ENCODE results near the gene PTGES2.
"Not testable (repeated sequence)": the region's sequence is repeated elsewhere in the genome, so short reads cannot be mapped to it uniquely, and the experiment has no call there.

Gene PTGES2

DNA sequence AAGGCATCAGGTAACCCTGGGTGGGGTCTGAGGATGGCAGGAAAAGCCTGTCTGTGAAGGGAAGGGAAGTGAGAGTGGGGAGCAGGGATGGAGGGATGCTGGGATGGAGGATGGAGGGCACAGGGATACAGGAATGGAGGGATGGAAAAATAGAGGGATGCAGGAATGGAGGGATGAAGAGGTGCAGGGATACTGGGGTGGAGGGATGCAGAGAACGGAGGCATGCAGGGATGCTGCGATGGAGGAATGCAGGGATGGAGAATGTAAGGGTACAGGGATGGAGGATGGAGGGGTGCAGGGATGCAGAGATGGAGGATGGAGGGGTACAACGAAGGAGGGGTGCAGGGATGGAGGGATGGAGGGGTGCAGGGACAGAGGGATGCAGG, 9.1 kb downstream of the PTGES2 start:
- DNase-seq: no peak

DNA sequence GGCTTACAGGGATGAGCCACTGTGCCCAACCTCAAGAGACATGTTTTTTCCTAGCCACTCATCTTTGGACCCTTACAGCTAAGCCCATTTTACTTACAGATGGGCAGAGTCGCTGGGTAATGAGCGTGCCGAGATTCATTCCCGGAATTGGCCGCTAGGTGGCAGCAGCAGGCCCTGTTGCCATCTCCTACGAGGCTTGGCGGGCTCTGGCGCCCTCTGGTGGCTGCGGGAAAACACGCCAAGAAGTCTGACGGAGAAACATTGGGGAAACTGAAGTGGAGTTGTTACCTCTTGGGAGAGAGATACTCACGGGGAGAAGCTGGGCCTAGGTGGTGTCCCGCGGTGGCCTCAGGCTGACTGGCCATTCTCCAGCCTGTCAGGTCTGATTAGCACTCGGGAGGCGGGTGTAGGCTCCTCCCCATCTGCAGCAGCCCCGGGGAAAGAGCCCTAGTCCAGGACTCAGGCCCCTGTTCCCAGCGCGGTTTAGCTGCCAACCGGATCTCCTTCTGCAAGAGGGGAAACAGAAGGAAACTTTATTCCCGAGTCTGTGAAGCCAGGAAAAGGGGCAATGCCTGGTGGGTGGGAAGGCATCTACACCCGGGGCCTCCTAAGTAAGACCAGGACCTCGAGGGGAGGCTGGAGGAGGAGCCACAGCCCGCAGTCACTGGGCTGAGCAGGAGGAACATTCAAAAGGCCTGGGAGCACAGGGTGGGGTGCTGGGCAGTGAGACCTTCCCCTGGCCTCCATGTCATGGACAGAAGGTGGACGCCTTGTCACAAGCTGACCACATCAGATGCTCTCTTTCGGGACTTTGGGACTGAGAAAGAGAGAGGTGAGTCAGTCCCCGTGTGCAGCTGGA, 9.7 kb downstream of the PTGES2 start:
- DNase-seq: peak; percentile 89

DNA sequence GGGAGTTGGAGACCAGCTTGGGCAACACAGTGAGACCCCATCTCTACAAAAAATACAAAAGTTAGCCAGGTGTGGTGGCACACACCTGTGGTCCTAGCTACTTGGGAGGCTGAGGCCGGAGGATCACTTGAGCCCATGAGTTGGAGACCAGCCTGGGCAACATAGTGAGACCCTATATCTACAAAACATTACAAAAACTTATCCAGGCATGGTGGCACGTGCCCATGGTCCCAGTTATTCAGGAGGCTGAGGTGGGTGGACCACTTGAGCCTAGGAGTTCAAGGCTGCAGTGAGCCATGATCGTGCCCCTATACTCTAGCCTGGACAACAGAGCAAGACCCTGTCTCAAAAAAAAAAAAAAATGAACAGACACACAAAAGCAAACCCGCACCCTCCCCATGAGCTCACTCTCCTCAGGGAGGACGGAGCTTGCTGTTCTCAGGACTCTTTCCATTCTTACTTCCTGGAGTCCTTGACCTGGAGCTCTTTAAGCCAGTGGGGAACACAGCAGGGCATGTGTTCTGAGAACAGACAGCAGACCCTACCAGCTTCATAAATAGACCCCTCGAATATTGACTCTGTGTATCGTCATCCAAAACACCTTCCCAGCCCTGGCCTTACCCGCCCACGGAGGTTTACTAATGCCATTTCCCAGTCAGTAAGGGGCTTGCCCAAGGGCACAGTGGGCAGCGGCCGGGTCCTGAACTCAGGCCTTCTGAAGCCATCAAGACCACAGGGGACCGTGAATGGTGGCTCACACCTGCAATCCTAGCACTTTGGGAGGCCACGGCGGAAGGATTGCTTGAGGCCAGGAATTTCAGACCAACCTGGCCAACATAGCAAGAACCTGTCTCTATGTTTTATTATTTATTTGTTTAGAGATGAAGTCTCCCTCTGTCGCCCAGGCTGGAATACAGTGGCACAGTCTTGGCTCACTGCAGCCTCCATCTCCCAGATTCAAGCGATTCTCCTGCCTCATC, 11.1 kb downstream of the PTGES2 start:
- no peak for DNase-seq

DNA sequence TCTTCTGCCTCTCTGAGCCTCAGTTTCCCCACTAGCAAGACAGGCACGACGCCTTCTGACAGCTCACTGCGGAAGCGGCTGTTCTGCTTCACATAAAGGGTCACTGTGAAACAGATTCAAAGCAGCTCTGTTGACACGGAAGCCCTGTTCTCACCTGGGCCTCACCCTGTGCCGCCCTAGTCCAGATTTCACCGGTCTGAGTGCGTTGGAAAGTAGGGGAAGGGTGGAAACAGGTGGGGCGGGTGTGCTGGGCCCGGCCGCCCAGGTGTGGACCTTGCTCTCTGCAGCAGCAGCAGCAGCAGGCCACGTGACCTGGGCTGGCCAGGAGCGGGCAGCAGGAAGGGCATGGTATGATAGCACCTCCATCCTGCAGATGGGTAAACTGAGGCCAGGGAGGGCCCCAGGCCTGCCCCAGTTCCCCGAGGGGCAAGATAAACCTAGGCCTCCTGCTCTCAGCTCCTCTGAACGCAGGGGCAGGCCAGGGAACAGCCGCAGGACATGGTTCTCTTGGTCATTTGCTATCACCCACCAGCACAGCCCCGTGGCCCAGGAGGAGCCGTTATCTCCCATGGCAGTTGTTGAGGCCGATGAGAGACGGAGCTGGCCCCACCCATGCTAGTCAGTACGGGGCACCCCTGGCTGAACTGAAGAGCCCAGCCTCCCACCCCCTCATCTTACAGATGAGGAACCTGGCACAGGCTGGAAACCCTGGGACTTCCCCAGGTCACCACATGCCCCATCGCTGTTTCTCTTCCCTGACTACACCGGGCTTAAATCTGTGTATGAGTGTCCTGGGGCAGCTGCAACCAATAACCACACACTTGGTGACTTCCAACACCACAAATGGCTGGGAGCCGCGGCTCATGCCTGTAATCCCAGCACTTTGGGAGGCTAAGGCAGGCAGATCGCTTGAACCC, 12.1 kb downstream of the PTGES2 start:
- DNase-seq: no peak

DNA sequence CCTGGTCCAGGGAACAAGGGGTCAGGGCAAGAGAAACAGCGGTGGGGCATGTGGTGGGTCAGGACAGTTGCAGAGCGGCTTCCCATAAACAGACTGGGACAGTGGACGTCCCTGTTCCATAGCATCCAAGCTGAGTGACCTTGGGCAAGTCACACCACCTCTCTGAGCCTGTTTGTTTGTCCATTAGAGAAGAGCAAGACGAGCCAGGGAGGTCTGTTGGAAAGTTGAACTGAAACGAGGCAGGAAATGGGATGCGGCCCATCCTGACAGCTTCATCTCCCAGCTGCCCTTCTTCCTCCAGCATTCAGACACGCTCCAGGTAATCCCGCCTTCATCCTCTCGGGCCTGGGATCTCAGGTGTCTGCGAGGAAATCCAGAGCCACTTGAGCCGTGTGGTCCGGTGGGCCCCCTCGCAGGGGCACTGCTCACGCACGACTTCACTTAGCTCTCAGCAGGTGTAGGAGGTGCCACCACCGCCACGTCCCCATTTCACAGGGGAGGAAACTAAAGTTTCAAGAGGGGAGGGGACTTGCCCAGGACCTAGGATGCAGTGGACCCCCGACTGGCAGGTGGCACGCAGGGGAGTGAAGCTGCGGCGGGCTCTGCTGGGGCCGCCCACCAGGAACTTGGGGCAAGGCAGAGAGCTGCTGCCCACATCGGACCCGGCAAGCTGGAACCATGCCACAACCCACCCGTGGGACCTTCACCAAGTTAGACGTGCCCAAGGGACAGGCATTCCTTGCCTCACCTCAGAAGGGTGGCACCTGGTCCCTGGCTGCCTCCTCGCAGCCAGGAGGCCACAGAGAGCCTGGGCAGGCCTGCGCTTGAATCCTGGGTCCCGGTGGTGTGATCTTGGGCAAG, 13.0 kb downstream of the PTGES2 start:
- DNase-seq: no peak

DNA sequence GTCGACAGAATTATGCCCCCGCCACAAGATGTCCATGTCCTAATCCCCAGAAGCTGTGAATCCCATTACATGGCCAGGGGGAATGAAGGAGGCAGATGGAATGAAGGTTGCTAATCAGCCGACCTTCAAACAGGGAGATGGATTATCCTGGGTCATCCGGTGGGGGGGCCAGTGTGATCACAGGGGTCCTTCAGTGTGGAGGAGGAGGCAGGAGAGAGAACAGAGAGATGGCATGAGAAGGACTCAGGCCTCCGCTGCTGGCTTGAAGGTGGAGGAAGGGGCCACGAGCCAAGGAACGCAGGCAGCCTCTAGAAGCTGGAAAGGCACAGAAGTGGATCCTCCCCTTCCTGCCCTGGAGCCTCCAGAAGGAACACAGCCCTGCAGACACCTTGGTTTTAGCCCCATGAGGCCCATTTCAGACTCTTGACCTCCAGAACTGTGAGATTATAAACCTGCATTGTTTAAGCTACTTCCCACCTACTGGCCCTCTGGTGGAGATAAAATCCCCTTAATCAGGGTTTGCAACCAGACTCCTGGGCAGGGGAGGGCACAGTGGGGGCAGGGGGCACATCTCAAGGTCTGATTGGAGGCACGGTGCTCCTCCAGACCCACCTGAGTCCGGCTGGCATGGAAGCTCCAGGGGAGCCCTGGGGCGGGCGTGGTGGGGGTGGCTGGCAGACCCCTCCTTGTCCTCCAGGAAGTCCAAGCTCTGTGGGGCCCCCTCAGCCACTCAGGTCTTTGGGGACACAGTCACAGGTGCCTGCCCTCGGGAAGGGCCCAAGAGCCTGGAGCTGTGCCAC, 13.8 kb downstream of the PTGES2 start:
- no peak for DNase-seq

DNA sequence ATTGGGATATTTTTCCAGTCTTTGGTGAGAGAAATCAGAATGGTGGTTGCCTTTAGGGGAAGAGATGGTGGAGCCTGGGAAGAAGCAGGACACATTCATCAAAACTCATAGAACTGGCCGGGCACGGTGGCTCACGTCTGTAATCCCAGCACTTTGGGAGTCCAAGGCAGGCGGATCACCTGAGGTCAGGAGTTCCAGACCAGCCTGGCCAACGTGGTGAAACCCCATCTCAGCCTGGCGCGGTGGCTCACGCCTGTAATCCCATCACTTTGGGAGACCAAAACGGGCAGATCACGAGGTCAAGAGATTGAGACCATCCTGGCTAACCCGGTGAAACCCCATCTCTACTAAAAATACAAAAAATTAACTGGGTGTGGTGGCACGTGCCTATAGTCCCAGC, 15.8 kb downstream of the PTGES2 start:
- not testable (repeated sequence) for DNase-seq

DNA sequence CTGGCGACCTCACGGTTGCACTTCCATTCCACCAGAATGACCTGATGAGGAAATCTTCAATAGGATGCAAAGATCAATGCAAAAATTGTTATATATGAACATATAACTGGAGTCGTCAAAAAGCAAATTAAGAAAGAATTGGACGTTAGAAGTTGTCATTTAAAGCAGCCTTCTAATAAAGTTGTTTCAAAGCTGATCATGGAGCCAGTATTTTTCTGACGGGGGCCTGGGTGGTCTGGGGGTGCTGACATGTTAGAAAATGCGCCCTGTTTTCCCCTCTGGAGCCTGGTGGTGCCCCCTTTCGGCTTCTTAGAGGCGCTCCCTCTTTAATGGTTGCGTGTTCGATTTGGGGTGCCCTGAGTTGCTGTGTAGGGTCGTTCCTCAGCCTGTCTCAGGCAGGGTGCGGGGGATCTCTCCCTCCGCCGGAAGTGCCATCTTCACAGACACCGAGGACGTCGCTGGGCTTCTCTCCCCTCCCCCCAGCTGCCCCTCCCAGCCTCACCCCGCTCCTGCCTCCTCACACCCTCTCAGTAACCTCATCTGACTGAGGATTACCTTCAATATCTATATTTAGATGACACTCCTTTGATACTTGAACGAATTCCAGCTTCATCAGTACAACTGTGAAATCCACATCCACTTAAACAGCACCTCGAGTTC, 18.3 kb downstream of the PTGES2 start:
- no peak for DNase-seq

DNA sequence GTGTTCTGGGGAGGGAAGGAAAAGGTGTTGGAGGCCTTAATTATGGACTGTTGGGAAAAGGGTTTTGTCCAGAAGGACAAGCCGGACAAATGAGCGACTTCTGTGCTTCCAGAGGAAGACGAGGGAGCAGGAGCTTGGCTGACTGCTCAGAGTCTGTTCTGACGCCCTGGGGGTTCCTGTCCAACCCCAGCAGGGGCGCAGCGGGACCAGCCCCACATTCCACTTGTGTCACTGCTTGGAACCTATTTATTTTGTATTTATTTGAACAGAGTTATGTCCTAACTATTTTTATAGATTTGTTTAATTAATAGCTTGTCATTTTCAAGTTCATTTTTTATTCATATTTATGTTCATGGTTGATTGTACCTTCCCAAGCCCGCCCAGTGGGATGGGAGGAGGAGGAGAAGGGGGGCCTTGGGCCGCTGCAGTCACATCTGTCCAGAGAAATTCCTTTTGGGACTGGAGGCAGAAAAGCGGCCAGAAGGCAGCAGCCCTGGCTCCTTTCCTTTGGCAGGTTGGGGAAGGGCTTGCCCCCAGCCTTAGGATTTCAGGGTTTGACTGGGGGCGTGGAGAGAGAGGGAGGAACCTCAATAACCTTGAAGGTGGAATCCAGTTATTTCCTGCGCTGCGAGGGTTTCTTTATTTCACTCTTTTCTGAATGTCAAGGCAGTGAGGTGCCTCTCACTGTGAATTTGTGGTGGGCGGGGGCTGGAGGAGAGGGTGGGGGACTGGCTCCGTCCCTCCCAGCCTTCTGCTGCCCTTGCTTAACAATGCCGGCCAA, 19.1 kb downstream of the PTGES2 start:
- DNase-seq: no peak

DNA sequence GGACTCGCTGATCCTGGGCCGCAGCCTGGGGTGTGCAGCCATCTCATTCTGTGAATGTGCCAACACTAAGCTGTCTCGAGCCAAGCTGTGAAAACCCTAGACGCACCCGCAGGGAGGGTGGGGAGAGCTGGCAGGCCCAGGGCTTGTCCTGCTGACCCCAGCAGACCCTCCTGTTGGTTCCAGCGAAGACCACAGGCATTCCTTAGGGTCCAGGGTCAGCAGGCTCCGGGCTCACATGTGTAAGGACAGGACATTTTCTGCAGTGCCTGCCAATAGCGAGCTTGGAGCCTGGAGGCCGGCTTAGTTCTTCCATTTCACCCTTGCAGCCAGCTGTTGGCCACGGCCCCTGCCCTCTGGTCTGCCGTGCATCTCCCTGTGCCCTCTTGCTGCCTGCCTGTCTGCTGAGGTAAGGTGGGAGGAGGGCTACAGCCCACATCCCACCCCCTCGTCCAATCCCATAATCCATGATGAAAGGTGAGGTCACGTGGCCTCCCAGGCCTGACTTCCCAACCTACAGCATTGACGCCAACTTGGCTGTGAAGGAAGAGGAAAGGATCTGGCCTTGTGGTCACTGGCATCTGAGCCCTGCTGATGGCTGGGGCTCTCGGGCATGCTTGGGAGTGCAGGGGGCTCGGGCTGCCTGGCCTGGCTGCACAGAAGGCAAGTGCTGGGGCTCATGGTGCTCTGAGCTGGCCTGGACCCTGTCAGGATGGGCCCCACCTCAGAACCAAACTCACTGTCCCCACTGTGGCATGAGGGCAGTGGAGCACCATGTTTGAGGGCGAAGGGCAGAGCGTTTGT, 19.9 kb downstream of the PTGES2 start:
- DNase-seq: no peak

DNA sequence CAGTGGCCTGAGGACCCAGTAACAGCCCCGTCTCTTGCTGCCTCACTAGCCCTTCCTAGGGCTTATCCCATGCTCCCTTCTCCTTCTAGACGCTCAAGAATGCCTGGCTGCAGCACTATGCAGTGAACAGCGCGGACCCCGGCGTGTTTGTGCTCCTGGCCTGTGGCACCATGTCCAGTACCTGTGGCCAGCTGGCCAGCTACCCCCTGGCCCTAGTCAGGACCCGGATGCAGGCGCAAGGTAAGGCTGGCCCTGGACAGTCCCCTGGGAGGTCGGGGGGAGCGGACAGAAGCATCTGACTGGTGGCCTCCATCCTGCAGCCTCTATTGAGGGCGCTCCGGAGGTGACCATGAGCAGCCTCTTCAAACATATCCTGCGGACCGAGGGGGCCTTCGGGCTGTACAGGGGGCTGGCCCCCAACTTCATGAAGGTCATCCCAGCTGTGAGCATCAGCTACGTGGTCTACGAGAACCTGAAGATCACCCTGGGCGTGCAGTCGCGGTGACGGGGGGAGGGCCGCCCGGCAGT, 20.5 kb downstream of the PTGES2 start:
- DNase-seq: no peak

DNA sequence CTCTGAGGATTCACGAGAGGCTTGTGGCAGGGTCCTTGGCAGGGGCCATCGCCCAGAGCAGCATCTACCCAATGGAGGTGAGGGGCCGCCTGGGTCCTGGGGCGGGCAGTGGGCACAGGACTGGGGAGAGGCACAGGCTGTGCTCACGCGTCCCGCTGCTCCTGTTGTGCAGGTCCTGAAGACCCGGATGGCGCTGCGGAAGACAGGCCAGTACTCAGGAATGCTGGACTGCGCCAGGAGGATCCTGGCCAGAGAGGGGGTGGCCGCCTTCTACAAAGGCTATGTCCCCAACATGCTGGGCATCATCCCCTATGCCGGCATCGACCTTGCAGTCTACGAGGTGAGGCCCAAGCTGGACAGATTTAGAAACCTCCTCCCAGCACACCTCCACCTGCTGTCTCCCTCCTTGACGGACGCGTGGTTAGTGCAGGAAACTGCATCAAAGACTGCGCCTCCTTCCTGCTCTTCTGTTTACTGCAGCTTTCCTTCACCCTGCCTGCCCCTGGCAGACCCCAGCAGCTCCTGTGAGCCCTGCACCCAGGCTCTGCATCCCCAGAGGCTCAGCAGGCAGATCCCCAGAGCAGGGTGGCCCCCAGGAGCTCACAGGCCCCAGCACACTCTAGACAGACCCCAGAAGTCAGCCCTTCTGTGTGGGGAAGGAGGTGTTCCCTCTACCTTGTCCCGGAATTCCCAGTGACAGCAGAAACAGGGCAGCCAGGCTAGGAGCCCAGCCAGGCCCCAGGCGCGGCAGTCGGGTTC, 21.2 kb downstream of the PTGES2 start:
- DNase-seq: no peak

DNA sequence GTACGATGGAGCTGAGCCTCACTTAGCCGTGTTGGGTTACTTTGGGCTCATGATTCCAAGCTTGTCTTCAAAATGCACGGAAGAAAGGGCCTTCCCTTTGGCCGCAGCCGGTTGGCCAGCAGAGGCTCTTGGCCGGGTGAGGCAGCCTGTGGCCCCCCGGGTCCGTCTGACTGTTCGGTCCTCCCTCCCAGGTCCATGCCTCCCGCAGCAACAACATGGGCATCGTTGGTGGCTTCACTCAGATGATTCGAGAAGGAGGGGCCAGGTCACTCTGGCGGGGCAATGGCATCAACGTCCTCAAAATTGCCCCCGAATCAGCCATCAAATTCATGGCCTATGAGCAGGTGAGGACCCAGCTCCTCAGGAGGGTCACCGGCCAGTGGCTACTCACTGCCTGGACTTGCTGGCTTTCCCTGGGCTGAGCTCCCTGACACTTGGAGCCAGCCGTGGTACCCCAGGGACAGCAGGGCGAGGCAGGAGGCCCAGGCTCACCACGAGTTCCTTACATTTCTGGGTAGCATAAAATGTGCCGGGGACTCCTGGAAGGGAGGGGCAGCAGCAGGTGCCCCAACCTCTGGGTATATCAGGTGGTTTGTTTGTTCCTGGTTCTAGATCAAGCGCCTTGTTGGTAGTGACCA, 21.9 kb downstream of the PTGES2 start:
- DNase-seq: no peak

DNA sequence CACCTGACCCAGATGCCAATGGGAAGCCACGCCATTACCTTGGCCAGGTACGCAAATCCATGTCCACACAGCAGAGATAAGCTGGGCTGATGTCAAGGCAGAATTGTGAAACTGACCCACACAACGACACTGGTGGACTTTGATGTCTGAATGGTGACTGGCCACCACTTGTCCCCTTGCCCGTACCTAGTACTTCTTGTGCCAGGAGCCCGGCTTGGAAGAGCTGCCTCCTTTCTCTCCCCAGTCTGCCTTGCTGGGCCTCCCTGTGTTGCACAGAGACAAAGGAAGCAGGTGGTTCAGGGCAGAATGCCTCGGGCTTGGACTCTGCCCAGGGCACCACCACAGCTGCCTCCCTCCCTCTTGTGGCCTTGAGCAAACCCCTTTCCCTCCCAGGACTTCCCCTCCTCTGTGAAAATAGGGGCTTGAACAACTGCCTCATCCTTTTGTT, 23.3 kb downstream of the PTGES2 start:
- no peak for DNase-seq

DNA sequence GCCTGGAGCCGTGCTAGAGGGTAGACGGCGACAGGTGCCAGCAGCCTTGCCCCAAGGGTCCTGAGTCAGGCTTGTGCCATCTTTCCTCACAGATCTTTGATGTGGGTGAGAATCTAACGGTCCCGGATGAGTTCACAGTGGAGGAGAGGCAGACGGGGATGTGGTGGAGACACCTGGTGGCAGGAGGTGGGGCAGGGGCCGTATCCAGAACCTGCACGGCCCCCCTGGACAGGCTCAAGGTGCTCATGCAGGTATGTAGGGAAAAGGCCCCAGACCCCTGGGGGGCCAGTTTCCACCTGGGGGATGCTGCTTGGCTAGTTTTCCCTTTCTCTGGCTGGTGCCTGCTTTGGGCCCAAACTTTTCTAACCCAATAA, 24.0 kb downstream of the PTGES2 start:
- DNase-seq: peak; percentile 17

DNA sequence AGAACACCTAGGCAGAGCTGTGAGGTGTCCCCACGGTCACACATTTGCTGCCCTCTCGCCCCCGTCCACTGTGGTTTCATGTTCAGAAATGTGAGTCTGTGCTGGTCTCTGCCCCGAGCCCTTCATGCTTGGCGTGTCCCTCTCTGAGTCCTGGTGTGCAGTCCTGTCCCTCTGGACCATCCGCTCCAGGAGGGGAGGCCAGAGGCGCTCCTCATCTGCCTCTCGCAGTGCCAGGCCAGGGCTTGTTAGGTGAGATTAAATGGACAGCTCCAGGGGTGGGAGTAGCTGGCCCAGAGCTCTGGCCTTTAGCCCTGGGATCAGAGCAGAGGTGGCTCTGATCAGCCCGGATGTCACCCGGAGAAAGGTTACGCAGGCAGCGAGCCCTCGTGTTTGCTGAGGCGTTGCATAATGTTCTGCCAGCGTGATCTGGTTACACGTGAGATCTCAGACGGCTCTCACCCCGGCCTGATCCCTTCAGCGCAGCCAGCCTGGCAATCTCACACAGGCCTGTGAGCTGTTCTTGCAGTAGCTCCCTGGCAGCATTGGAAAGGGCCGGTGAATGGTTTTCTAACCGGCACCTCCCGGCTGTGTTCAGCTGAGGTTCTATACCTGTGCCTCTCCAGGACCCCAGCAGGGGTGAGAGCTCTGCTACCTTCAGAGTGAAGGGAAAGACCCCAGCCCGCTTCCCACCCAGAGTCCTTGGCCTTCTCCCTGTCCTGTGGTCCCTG, 24.5 kb downstream of the PTGES2 start:
- no peak for DNase-seq
